Mesothelial cell of epicardium (in vitro differentiated cells): Measurements from ENCODE around the gene SIX1. TPM values are rescaled to one million over a fixed set of nuclear protein-coding genes. Genes with fewer than 3 reads are reported as not detected.

Experiments
- DNase-seq, 2 experiments: peaks; one replicate each; pipeline ENCODE4 v3.0.0; 2021; ENCODE audit warnings: low spot score in 2 of 2; ENCODE audit not compliant: unreplicated experiment in 2 of 2
- H3K27ac Mint-ChIP-seq: 2 replicates; pipeline ENCODE4 v1.8.0; 2021; ENCODE audit warnings: mixed read lengths
- H3K27me3 Mint-ChIP-seq: 2 replicates; pipeline ENCODE4 v1.8.0; 2021; ENCODE audit warnings: low read depth, mixed read lengths
- H3K36me3 Mint-ChIP-seq: 2 replicates; pipeline ENCODE4 v1.8.0; 2021; ENCODE audit warnings: mixed read lengths
- H3K4me1 Mint-ChIP-seq: 2 replicates; pipeline ENCODE4 v1.8.0; 2021; ENCODE audit warnings: mixed read lengths
- H3K4me3 Mint-ChIP-seq: 2 replicates; pipeline ENCODE4 v1.8.0; 2021; ENCODE audit warnings: mild to moderate bottlenecking, moderate library complexity, mixed read lengths
- H3K9me3 Mint-ChIP-seq: 2 replicates; pipeline ENCODE4 v1.8.0; 2021; ENCODE audit warnings: mixed read lengths
- CTCF ChIP-seq: fragments of 200-600 bp; sonication (generic); IDR thresholded peaks from one replicate; pipeline ENCODE4 v1.5.0; 2021; ENCODE audit warnings: antibody characterized with exemption; ENCODE audit not compliant: unreplicated experiment
- total RNA-seq: library from RNA; stranded (reverse); gene quantifications from 3 replicates; pipeline ENCODE4 v1.2.1, GENCODE V29; 2021

Gene SIX1
- total RNA-seq, 1 donor from 2014 or later = 0.47 TPM

- no peak for TF ChIP-seq CTCF
- peaks cover 8% of the 10 kb centered on the region for H3K27me3 Mint-ChIP-seq
- peaks cover 5% of the 10 kb centered on the region for H3K9me3 Mint-ChIP-seq
- H3K4me1 Mint-ChIP-seq = peaks cover 4% of the 10 kb centered on the region
- no peak for DNase-seq
- H3K4me3 Mint-ChIP-seq = no peak overlapping the region
- H3K27ac Mint-ChIP-seq = no peak overlapping the region
- no peaks in the 10 kb centered on the region for H3K36me3 Mint-ChIP-seq
These were observed 32.8 kb downstream of the SIX1 start for GRCh38 chr14:60616461-60616959.

- Mint-ChIP-seq H3K27ac (no peak overlapping the region), H3K9me3 (peaks cover 4% of the 10 kb centered on the region), H3K36me3 (no peaks in the 10 kb centered on the region), H3K4me1 (no peaks in the 10 kb centered on the region), H3K27me3 (peaks cover 23% of the 10 kb centered on the region), H3K4me3 (no peak overlapping the region)
- TF ChIP-seq CTCF = no peak
- DNase-seq = no peak
These were observed 47.0 kb downstream of the SIX1 start for GRCh38 chr14:60602291-60602690.

GRCh38 chr14:60599727-60600126 lies 49.5 kb downstream of the SIX1 start:
- Mint-ChIP-seq H3K36me3 (no peaks in the 10 kb centered on the region), H3K27ac (no peak overlapping the region), H3K4me1 (no peaks in the 10 kb centered on the region), H3K27me3 (peaks cover 23% of the 10 kb centered on the region), H3K4me3 (no peak overlapping the region), H3K9me3 (no peaks in the 10 kb centered on the region)
- DNase-seq = no peak
- no peak for TF ChIP-seq CTCF

- peaks cover 7% of the 10 kb centered on the region for H3K27me3 Mint-ChIP-seq
- no peak overlapping the region for H3K27ac Mint-ChIP-seq
- H3K9me3 Mint-ChIP-seq = no peaks in the 10 kb centered on the region
- no peak for TF ChIP-seq CTCF
- H3K4me1 Mint-ChIP-seq = peaks cover under 1% of the 10 kb centered on the region
- no peaks in the 10 kb centered on the region for H3K36me3 Mint-ChIP-seq
- no peak for DNase-seq
- no peak overlapping the region for H3K4me3 Mint-ChIP-seq
These were observed 53.1 kb downstream of the SIX1 start for GRCh38 chr14:60596139-60596538.

- TF ChIP-seq CTCF = no peak
- H3K36me3 Mint-ChIP-seq = no peaks in the 10 kb centered on the region
- H3K4me3 Mint-ChIP-seq = no peak overlapping the region
- peaks cover 6% of the 10 kb centered on the region for H3K4me1 Mint-ChIP-seq
- H3K27ac Mint-ChIP-seq = no peak overlapping the region
- H3K9me3 Mint-ChIP-seq = no peaks in the 10 kb centered on the region
- peaks cover 8% of the 10 kb centered on the region for H3K27me3 Mint-ChIP-seq
- no peak for DNase-seq
These were observed 55.2 kb downstream of the SIX1 start for GRCh38 chr14:60594062-60594461.

Other genes with a start within 250 kb of the SIX1 start
- 1.3 to 2.3 TPM (median 1.6 TPM) in 3 replicates for gene C14orf39, start 163.4 kb downstream of the SIX1 start, total RNA-seq
- gene SIX6, start 140.3 kb downstream of the SIX1 start, total RNA-seq = not detected in 3 replicates
- gene SIX4, start 74.9 kb upstream of the SIX1 start, total RNA-seq = 17.4 to 18.0 TPM (median 17.9 TPM) in 3 replicates
- 40.4 to 44.1 TPM (median 41.5 TPM) in 3 replicates for gene MNAT1, start 85.3 kb upstream of the SIX1 start, total RNA-seq